Suppressor macrophage treated with lipopolysaccharide for 4 hours (primary cell): ENCODE data around the gene EFL1.

Experiments
- DNase-seq: peaks from one replicate; pipeline ENCODE4 v3.0.0-alpha.2; 2020

Gene EFL1

GRCh38 chr15:82114660-82115059, 147.9 kb downstream of the EFL1 start:
- DNase-seq, result no peak

- DNase-seq, result no peak
Measured at GRCh38 chr15:82113106-82113715, 149.3 kb downstream of the EFL1 start.

DNA sequence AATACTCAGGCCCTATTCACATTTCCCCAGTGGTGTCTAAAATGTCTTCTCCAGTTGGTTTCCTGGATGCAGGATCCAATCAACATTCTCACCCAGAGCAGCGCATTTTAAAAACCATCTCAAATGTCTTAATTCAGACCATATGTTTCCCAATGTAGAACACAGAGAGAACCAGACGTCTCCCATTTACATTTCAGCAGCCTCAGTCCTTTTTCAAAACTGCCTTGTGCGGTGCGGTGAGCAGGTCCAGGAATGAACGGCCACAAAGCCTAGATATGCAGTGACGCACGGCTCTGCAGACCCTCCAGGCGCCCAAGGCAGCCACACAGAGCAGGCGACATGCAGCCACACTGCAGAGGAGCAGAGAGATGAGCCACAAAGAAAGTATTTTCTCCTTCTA, 150.6 kb downstream of the EFL1 start:
- DNase-seq, result no peak

DNA sequence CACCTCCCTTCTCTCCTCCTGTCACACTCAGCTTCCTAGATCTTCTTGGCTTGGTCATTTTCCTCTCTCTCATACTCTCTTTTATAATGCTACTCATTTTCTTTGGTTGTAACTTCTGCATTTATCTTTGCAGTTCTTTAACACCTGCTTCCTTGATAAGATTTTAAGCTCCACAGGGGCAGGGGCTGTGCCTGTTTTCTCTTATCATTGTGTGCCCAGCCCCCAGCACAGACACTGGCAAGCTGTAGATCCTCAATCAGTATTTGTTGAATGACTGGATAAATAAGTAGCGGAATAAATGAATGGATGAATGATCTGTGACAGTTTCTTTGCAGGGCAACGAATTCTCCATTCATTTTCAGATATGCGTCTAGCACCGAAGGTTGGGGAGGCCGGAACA, 152.4 kb downstream of the EFL1 start:
- no peak for DNase-seq

DNA sequence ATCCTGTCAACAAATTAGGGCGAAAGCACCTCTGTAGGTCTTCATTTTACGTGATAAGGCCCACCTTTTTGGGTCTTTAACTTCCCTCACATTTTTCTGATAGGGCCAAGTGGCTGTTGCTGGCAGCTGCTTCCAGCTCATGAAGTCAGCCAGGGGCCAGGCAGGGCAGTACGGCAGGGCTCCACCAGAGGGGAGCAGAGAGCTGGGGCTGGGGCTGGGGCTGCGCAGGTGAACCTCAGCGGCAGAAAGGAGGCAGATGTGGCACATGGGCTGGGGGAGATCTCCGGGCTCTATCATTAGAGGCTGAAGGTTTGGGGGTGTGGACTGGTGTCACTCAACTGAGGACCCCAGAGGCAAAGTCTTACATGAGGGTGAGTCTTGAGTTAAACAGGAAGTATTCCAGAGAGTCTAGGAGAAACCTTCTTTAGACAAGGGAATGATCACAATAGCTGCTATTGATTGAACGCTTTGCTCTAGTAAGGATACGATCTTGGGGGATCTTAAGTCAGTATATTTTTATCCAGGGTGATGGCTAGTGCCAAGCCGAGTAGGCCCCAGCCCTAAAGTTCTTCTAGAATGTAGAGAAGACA, 153.9 kb downstream of the EFL1 start:
- DNase-seq, result peak; percentile 57

DNA sequence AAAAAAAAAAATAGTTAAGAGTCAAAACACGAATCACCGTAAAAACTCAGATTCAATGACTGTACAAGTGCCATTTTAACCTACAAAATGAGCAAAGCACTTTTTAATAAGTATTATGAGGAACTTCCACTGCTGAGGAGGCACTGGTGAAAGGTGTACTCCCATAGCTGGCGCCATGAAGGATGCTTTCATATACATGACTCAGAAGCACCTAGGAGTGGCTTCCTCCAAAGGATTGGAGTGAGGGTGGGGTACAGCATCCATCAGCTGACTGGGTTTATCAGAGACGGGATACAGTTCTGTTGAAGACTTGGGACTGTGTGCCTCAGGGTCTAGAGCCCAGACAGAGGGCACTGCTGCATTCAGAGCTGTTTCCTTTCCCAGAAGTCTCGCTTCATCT, 155.9 kb downstream of the EFL1 start:
- no peak for DNase-seq

GRCh38 chr15:82105451-82106215, 156.9 kb downstream of the EFL1 start:
- DNase-seq, result no peak

DNA sequence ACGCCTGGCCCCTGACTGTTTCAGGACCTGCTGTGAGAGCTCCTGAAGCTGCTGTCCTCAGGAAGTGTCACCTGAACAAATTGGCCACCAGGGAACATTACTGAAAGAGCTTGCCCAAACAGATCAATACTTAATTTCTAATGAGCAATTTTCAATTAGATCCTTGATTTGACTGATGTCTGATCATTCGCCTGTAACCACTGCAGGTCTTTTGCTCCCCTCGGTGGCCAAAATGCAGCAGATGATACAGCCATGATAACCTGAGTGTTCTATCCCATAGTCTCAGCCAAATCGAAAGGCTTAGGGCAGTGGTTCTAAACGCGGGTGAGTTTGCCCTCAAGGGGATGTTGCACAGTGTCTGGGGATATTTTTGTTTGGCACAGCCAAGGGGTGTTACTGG, 159.1 kb downstream of the EFL1 start:
- DNase-seq, result no peak

DNA sequence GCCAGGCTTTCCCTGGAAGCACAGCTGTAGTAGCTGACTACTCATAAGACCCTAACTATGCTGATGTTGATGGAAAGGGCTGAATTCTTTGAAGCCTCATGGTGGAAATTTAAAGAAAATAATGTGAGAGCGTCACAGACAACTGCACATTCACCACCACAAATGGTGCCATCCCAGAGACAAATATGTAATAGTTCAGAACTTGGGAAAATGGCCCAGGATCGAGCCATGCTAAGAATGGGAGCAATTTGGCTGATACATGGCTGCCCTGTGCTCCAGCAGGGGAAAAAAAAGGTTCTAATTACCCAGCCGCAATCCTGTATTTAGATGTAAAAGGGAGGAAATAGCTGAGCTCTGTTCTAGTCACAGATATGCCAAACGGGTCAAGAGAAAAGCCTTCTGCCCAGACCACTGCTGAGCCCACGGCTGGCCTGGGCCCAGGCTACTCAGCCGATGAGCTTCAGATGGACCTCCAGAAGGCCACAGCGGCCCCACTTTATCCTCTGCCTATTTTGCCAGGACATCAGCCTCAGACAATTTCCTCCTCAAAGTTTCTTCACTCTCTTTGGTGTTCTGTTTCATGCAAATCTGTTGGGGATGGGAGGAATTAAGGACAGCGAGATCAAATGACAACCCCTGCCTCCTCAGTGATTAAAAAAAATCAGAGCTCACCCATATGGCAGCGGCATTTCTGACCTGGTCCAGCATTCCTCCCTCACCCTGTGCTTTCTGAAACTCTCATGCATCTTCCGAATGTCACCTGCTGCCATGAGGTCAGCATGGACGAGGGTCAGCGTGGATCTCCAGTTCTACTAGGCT, 162.2 kb downstream of the EFL1 start:
- no peak for DNase-seq

DNA sequence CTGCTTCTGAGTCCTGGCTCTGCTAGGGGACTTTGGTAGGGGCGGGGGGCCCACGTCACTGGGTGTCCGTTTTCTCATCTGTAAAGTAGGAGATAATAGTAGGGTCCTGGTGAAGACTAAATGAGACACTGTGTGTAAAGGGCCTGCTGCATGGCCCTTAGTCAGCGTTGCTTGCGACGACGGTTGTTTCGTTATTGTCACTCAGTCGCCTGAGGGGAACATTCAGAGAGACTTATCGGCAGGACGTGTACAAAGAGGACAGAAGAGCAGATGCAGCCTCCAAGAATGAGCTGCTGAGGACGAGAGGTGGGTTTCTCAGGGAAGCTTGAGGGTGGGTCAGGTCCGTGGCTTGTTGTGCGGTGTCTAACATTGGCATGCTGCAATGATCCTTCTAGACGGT, 163.9 kb downstream of the EFL1 start:
- DNase-seq, result no peak

- no peak for DNase-seq
Measured at GRCh38 chr15:82095803-82096202, 166.7 kb downstream of the EFL1 start.

GRCh38 chr15:82093774-82094211, 168.7 kb downstream of the EFL1 start:
- DNase-seq, result no peak

- no peak for DNase-seq
Measured at GRCh38 chr15:82093325-82093724, 169.2 kb downstream of the EFL1 start.

DNA sequence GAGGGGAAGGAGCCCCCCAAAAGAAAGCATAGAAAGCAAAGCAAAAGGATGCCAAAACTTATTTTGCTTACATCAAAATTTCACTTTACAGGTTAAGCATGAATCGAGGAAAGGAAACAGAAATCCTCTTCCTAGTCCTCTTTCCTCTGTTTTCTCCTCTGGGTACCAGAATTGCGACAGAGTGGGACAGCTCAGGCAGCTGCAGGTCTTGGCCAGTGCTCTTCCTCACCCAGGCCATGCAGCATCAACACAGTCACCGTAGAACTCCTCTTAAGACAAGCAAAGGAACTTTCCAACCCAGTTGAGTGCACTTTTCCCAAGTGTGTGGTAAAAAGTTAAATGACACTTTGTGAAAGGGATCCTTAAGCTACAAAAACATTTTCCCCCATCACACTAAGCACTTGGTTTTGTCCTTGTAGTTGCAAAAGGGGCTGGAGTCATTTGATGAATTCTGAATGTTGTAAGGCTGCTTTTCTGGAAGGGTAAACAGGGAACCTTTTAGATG, 170.8 kb downstream of the EFL1 start:
- DNase-seq, result no peak

DNA sequence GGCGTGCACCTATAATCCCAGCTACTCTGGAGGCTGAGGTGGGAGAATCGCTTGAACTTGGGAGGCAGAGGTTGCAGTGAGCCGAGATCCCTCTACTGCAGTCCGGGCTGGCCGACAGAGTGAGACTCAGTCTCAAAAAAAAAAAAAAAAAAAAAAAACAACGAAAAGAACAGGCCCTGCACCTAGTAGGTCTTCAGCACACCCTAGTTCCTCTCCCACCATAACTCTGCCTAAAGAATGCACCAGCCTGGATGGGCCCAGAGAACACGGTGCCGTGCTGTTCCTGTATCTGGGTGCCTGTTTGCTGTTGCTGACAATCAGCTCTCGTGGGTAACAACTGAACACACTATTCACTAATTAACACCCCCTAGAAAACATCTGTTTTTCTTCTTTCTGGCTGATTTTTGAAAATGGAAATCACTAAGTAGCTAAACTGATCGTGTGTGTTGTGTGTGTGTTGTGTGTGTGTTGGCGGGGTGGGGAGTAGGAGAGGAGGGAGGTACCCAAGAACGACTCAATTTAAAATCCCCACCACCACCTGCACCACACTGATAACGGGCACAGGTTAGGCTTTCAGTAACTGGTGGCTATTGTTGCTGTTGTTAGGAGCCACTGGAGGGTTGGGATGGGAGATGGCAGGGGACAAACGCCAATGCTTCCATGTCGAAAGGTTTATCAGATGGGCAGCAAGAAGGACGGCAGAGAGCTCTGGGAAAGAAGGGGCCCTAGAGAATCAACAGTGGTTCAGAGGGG, 176.1 kb downstream of the EFL1 start:
- no peak for DNase-seq

- DNase-seq, result no peak
Measured at GRCh38 chr15:82081914-82082762, 180.4 kb downstream of the EFL1 start.

GRCh38 chr15:82080774-82081173, 181.8 kb downstream of the EFL1 start:
- DNase-seq, result no peak
